Stomach (tissue), 9 donors: ENCODE measurements around the gene EFCAB5. TPM values are rescaled to one million over a fixed set of nuclear protein-coding genes. Genes with fewer than 3 reads are reported as not detected.

Source experiments
- DNase-seq, 2 donors: peaks; one replicate each; pipeline versions ENCODE4 v3.0.0 to v3.0.0-alpha.2; 2013 to 2019
- H3K27ac ChIP-seq, 5 donors: fragments of 200-600 bp in 4 of 5; sonication (generic) in 4 of 5; one replicate each; pipeline ENCODE4 v1.5.1; 2013 to 2019; ENCODE audit warnings: mild to moderate bottlenecking in 1 of 5, moderate library complexity in 1 of 5
- H3K27me3 ChIP-seq, 3 donors: fragments of 200-600 bp; sonication (generic); one replicate each; pipeline ENCODE4 v1.5.1; 2017 to 2019; ENCODE audit warnings: mixed run types in 1 of 3
- H3K36me3 ChIP-seq, 4 donors: fragments of 200-600 bp; sonication (generic); 1 replicate in 3 of 4; 2 replicates in 1 of 4; pipeline ENCODE4 v1.5.1; 2016 to 2019
- H3K4me1 ChIP-seq, 4 donors: fragments of 200-600 bp; sonication (generic); one replicate each; pipeline ENCODE4 v1.5.1; 2016 to 2019
- H3K4me3 ChIP-seq, 4 donors: fragments of 200-600 bp; sonication (generic) in 3 of 4; one replicate each; pipeline ENCODE4 v1.5.1; 2016 to 2019; ENCODE audit warnings: mild to moderate bottlenecking in 1 of 4
- H3K9me3 ChIP-seq, 4 donors: fragments of 200-600 bp; sonication (generic); one replicate each; pipeline ENCODE4 v1.5.1; 2016 to 2019
- CTCF ChIP-seq, 7 experiments: fragments of 450-650 bp in 4 of 7; fragments of 200-600 bp in 3 of 7; sonication (generic) in 3 of 7; IDR thresholded peaks; one replicate each; pipeline ENCODE4 v1.5.1; 2016 to 2019; ENCODE audit warnings: antibody characterized with exemption in 7 of 7, control low read depth in 2 of 7, mild to moderate bottlenecking in 1 of 7
- EP300 ChIP-seq: sonication (generic); formaldehyde crosslinking; IDR thresholded peaks from one replicate; pipeline ENCODE4 v1.6.1; 2017; ENCODE audit warnings: antibody characterized with exemption
- POLR2A ChIP-seq, 4 donors: fragments of 450-650 bp; IDR thresholded peaks; one replicate each; pipeline ENCODE4 v1.6.1; 2016; ENCODE audit warnings: antibody characterized with exemption in 4 of 4, control low read depth in 2 of 4, mild to moderate bottlenecking in 1 of 4, moderate library complexity in 1 of 4
- POLR2AphosphoS5 ChIP-seq, 3 donors: sonication (generic); formaldehyde crosslinking; IDR thresholded peaks; one replicate each; pipeline ENCODE4 v1.6.1; 2016; ENCODE audit warnings: antibody characterized with exemption in 3 of 3
- WGBS, 5 donors: extraction: QIAGEN DNeasy Blood & Tissue Kit in 3 of 5; methylation state at CpG; one replicate each; pipeline versions ENCODE4 v1.1.5 to v1.1.7; 2013 to 2018; 5-methylcytosine and 5-hydroxymethylcytosine counted together
- intact Hi-C: fragments of 100-400 bp; cut with DNase I; formaldehyde crosslinking; loops from one replicate; pipeline ENCODE4 v1.15.1; 2023; ENCODE audit warnings: low total_unique reads
- polyA plus RNA-seq, 3 donors: library from polyadenylated mRNA; stranded (reverse); fragments of 200-250 nt; gene quantifications; one replicate each; pipeline ENCODE4 v1.2.3, GENCODE V29; 2013
- total RNA-seq, 5 donors: library from RNA; depleted of rRNA; stranded (reverse); fragments of >200 nt; gene quantifications; one replicate each; pipeline versions ENCODE4 v1.1.0 to v1.2.3, GENCODE V29; 2014 to 2016
- donor health status: healthy with polysubstance abuse.
- donor health status: Bipolar disorder and iron deficiency.
- donor health status: healthy.

The EFCAB5 gene
- total and polyA plus RNA-seq, 8 donors: 0.05 to 2.8 (median 1.4) TPM; not detected in 4

GRCh38 chr17:29972277-29972676, 30.8 kb downstream of the EFCAB5 start:
- TF ChIP-seq POLR2AphosphoS5 (IDR thresholded peaks at IDR 0.05) (no peak), POLR2A (IDR thresholded peaks at IDR 0.05) (no peak), EP300 (no peak), CTCF (IDR thresholded peaks at IDR 0.05) (no peak)
- Histone ChIP-seq H3K4me3 (no peak overlapping the region), H3K4me1 (no peaks in the 10 kb centered on the region), H3K9me3 (no peaks in the 10 kb centered on the region), H3K27ac (no peak overlapping the region), H3K27me3 (no peaks in the 10 kb centered on the region), H3K36me3 (no peaks in the 10 kb centered on the region)
- 95 to 98% (median 96%) methylated on average over 17 to 18 of the region's 18 CpGs for WGBS, 5 donors
- intact Hi-C loops: no loop called here
- DNase-seq: no peak

- Histone ChIP-seq H3K36me3 (no peaks in the 10 kb centered on the region), H3K27me3 (no peaks in the 10 kb centered on the region), H3K4me3 (no peak overlapping the region), H3K4me1 (no peaks in the 10 kb centered on the region), H3K27ac (no peak overlapping the region), H3K9me3 (no peaks in the 10 kb centered on the region)
- 51 to 89% (median 77%) methylated on average over 2 to 3 of the region's 3 CpGs for WGBS, 5 donors
- TF ChIP-seq POLR2A (IDR thresholded peaks at IDR 0.05): no peak
- no peak for TF ChIP-seq POLR2AphosphoS5 (IDR thresholded peaks at IDR 0.05)
- intact Hi-C loops: no loop called here
- peak in 1 of 2 donors; percentile 40 for DNase-seq
These were observed 31.6 kb downstream of the EFCAB5 start for GRCh38 chr17:29973005-29973404.

GRCh38 chr17:29977836-29978235, 36.4 kb downstream of the EFCAB5 start:
- Histone ChIP-seq H3K27ac (no peak overlapping the region), H3K27me3 (no peaks in the 10 kb centered on the region), H3K4me3 (no peak overlapping the region), H3K36me3 (no peaks in the 10 kb centered on the region), H3K4me1 (no peaks in the 10 kb centered on the region), H3K9me3 (no peaks in the 10 kb centered on the region)
- intact Hi-C loops: no loop called here
- DNase-seq: peak in 1 of 2 donors; percentile 12
- WGBS, 5 donors: 50 to 76% (median 63%) methylated on average over 1 of the region's 1 CpG
- TF ChIP-seq EP300 (no peak), POLR2AphosphoS5 (IDR thresholded peaks at IDR 0.05) (no peak), POLR2A (IDR thresholded peaks at IDR 0.05) (no peak), CTCF (IDR thresholded peaks at IDR 0.05) (no peak)

GRCh38 chr17:29980261-29980660, 38.8 kb downstream of the EFCAB5 start:
- WGBS, 5 donors: 42 to 66% (median 51%) methylated on average over 1 of the region's 1 CpG
- H3K27ac ChIP-seq: no peak overlapping the region
- no peak overlapping the region for H3K4me3 ChIP-seq
- peaks cover 0 to 4% (median 3%) of the 10 kb centered on the region in 4 donors for H3K9me3 ChIP-seq
- DNase-seq: no peak
- no peaks in the 10 kb centered on the region for H3K27me3 ChIP-seq
- intact Hi-C loops: no loop called here
- no peak for TF ChIP-seq POLR2A (IDR thresholded peaks at IDR 0.05)
- TF ChIP-seq EP300: no peak
- TF ChIP-seq CTCF (IDR thresholded peaks at IDR 0.05): no peak
- no peak for TF ChIP-seq POLR2AphosphoS5 (IDR thresholded peaks at IDR 0.05)
- no peaks in the 10 kb centered on the region for H3K4me1 ChIP-seq
- H3K36me3 ChIP-seq: no peaks in the 10 kb centered on the region

GRCh38 chr17:29982991-29983653, 41.7 kb downstream of the EFCAB5 start:
- Histone ChIP-seq H3K4me1 (no peaks in the 10 kb centered on the region), H3K9me3 (peaks cover 0 to 15% (median 7%) of the 10 kb centered on the region in 4 donors), H3K36me3 (no peaks in the 10 kb centered on the region), H3K27me3 (no peaks in the 10 kb centered on the region), H3K27ac (no peak overlapping the region), H3K4me3 (no peak overlapping the region)
- no peak for TF ChIP-seq POLR2AphosphoS5 (IDR thresholded peaks at IDR 0.05)
- TF ChIP-seq EP300: no peak
- 87 to 95% (median 90%) methylated on average over 1 of the region's 1 CpG for WGBS, 5 donors
- intact Hi-C loops: no loop called here
- DNase-seq: no peak
